T-helper 1 cell (primary cell): ENCODE results near the gene MORC1.

ENCODE experiments used
- DNase-seq, 5 donors: peaks; one replicate each; pipeline ENCODE4 v3.0.0-alpha.2; 2012 to 2020

Gene MORC1

DNA sequence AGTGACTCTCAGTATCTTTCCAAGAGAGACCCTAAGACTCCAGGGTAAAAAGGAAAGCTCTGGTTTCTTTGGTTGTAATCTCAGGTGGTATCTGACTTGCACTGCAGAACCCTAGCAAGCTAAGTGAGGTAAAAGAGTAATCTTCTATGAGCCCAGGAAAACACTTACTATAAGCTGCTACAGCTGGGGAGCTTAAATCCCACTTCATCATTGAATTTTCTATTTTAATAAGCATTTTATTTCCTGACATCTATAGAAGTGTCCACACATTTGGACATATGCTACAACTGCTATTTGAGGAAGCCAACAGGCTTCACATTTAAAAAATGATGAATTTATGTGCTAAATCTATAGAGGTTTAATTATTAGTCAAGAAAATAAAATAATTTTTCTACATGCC lies 91.1 kb downstream of the MORC1 start:
- DNase-seq = no peak

- no peak for DNase-seq
Observed at GRCh38 chr3:109025896-109026295, 92.0 kb downstream of the MORC1 start.

DNA sequence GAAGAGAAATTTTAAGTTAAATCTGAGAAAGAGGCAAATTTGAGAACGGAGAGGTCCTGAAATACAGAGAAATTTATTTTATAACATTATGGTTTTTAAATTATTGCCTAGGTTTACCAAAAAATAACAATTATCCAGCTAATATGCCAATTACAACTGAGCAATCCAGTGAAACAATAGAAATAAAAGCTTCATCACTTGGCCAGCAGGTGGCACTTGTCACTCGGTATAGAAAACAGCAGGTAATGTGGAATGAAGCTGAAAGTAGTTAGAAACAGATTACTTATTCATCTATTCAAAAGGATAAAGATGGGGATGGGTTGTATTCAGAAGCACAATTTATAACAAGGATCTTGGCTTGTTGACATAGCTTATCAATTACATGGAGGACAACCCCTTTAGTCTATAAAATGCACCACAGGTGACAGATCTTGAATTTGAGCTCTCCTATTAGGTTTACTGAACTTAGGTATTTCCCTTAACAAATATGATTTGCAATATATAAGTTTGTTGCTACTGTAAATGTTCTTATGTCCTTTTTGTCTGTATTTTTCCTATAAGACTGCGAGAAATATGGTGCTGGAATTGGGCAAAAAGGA lies 94.2 kb downstream of the MORC1 start:
- DNase-seq = peak in 4 of 5 donors; percentile 2 to 20 (median 13)

DNA sequence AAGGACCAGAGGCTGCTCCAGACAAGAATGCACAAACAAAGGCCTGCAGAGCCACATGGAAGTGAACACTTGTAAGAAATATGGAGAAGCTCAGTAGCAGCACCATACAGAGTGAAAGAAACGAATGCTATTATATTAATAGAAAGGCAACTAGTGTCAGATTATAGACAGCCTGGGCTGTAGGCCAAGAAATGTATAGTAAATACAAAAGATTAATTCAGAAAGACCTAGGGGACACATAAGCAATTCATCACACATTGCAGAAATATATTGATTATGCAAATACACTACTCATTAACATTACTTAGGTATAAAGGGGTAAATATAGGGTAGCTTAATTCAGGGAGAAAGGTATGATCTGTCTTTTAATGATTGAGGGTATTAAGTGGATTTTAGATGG lies 94.8 kb downstream of the MORC1 start:
- DNase-seq = no peak

GRCh38 chr3:109021556-109021955 lies 96.4 kb downstream of the MORC1 start:
- no peak for DNase-seq

- DNase-seq = no peak
Observed at GRCh38 chr3:109018828-109019227, 99.1 kb downstream of the MORC1 start.

DNA sequence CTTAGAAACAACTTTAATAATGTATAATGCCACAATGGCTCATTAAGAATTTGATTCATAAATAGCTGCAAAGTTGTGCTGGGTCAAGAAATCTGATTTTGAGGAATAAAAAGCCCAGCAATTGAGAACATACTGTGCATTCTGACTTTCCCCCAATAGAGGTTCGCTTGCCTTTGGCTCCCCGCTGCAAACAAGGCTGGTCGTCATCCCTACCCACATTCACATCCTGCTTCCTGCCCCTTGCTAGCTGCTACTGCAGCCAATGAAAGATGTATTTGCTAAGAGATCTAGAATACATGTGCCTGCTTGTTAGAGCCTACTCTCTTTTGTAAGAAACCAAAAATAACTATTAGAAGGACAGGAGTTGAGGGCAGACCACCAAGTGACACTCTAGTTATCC lies 112.5 kb downstream of the MORC1 start:
- no peak for DNase-seq

- DNase-seq = no peak
Observed at GRCh38 chr3:108998436-108998835, 119.5 kb downstream of the MORC1 start.

GRCh38 chr3:108985844-108986243 lies 132.1 kb downstream of the MORC1 start:
- no peak for DNase-seq

GRCh38 chr3:108983051-108983450 lies 134.9 kb downstream of the MORC1 start:
- DNase-seq = no peak

GRCh38 chr3:108976058-108976457 lies 141.9 kb downstream of the MORC1 start:
- no peak for DNase-seq

- DNase-seq = no peak
Observed at GRCh38 chr3:108973019-108973418, 144.9 kb downstream of the MORC1 start.

DNA sequence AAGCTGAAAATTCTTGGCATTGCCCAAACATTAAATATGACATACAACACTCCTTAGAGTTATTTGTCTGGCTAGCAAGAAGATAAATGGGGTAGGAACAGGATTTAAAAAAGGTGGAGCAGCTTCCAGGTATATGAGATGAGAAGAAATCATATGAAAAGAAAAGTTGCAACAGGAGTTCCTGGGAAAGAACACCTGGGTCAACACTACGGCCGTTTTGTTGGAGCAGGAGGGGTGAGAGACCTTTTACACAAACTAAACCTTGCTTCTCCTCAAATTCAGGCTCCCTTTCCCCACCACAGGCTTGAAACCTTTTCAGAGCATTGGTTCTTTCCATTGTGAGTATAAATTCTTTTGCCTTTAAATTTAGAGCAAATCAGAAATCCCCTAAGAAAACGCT lies 145.5 kb downstream of the MORC1 start:
- DNase-seq = no peak

- DNase-seq = no peak
Observed at GRCh38 chr3:108970561-108970960, 147.4 kb downstream of the MORC1 start.

GRCh38 chr3:108966773-108967172 lies 151.2 kb downstream of the MORC1 start:
- DNase-seq = no peak

- no peak for DNase-seq
Observed at GRCh38 chr3:108959017-108959416, 158.9 kb downstream of the MORC1 start.

- no peak for DNase-seq
Observed at GRCh38 chr3:108953700-108954099, 164.2 kb downstream of the MORC1 start, which contains the start of gene GUCA1C. Gene GUCA1C (minus strand): TSS chr3:108953879. CDS start chr3:108953762, 117 bp downstream.

DNA sequence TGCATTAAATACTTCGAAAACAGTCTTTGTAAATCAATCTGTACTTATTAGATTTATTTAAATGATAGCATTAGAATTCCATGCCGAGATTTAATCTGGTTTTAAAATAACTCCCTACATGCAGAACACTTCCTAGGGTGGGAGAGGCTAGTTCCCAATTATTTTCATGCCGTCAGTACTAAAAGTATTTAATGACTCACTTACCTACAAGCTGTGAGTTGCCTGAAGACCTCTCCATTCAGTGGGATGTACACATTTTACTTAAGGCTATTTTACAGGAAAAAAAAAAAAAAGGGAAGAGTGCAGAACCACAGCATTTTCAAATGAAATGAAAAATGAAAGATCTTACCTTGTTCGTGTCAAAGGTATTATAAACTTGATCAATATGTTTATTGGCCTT lies 164.7 kb downstream of the MORC1 start:
- no peak for DNase-seq

DNA sequence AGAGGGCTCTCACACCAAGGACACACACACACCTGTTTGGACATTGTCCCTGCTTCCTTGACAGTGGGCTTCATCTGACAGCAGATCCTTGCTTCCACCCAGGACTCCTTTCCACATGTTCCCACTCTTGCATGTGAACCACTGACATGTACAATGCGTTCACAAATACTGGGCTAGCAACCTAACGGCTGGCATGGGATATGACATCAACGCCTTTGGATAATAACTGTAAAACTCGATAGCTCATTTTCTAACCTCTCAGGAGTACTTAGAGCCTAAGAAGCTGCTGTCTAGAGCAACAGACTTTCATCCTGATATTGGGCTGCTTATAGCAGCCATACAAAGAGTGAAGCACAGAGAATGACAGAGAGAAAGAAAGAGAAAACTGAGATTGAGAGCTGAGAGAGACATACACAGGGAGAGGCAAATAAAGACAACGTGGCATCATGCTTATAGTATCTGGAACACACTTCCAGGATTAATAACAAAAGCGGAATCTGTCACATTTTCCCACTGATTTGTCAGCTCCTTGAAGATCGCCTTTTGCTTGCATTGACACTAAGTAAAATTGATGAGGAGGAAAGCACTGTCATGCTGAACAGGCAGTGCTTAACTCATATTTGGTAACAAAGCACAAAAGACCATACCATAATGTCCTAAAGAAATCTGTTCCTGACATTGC lies 166.0 kb downstream of the MORC1 start:
- DNase-seq = no peak

DNA sequence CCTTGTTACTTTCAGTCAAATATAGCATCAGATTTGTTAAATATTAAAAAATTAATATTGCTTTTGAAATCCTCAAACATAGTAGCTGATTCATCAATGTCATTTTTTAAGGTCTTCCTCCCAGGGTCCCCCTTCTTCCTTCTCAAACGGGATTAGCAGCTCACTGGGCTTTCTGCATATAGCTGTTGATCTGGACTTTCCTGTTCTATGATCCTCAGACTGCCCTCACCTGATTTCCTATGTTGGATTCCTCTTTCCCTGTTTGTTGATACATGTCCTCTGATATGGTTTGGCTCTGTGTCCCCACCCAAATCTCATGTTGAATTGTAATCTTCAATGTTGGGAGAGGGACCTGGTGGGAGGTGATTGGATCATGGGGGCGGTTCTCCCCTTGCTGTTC lies 170.1 kb downstream of the MORC1 start:
- no peak for DNase-seq

DNA sequence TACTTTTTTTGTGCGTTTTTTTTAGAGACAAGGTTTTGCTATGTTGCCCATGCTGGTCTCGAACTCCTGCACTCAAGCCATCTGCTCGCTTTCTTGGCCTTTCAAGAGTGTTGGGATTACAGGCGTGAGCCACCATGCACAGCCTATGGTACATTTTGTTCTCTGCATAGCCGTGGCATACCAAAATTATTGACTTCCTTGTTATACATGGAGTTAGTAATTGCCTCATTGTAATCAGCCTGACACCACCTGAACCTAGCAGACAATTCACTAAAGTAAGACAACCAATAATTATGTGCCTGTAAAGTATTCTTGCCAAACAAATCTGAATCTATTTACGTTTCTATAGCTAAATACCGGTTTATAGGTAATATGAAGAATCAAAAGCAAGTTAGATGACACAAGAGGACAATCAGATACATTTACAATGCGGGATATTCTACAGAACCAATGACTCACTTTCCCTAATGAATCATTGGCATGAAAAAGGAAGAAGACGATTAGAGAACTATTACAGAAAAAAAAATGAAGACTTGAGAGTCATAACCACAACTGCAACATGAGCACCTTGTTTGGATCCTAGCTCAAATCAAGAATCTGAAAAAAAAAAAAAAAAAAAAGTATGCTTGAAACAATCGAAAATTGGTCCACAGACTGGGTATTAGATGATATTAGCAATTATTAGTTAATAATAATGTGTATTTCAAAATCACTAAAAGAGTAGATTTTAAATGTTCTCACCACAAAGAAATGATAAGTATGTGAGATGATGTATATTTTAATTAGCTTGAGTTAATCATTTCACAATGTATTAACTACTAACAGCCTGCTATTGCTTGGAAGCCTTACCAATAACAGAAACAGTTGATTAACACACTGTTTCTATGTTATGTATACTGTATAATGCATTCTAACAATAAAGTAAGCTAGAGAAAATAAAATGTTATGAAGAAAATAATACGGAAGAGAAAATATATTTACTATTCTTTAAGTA lies 171.3 kb downstream of the MORC1 start:
- no peak for DNase-seq

DNA sequence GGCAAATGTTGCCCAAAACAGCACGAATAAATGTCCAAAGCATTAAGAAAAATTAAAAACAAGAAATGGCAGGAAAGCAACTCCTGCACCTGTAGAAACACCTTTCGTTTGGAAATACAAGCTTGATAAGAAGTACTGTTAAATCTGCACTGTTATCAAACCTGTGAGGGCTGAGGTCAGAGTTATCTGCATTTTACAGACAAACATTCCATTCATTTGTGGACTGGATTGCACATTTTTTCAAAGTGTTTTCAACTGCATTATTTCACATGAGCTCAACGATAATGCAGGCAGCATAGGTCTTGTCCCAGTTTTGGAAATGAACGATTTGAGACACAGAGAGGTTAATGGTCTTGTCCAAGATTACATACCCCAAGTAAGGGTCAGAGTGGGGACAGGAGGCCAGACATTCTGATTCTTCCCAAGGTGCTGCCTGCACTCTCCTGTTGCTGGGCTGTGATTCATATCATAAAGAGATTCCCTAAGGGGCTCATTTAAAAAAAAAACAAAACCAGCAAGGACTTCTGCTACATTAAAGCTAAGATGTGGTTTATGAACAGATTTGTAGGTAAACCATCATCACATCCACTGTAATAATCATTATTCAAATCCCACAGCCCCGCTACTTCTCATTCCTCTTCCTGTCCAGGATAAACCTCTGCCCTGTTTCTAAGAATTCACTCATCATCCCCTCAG lies 177.2 kb downstream of the MORC1 start:
- no peak for DNase-seq

DNA sequence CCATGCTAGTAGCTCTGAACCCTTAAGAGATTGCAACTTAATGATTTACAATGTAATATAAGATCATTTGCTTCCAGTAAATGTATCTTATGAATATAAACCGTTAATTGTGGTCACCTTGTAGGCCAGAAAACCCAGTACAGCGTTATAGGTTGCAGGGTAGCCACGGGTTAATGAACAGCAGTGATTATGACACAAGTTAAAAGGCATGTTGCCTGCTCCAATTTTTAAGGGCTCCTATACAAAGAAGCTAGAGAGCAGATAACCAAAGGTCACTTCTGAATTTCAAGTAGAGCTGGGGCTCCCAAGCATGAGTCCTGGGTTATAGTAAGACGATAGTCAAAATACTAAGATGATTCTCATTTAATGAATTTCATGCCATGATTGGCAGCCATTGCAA lies 177.8 kb downstream of the MORC1 start:
- DNase-seq = no peak
